CD14-positive monocyte (primary cell): ENCODE data around the gene CXCL16. TPM values are rescaled to one million over a fixed set of nuclear protein-coding genes. Genes with fewer than 3 reads are reported as not detected.

ENCODE experiments used
- DNase-seq, 3 donors: peaks; one replicate each; pipeline ENCODE4 v3.0.0-alpha.2; 2011 to 2022
- H2AFZ ChIP-seq: 2 replicates; pipeline ENCODE4 v1.6.0; 2012; ENCODE audit warnings: mild to moderate bottlenecking, low read depth, low read length, inconsistent platforms; ENCODE audit not compliant: insufficient read depth, poor library complexity, severe bottlenecking
- H3K27ac ChIP-seq, 2 donors: 1 replicate in 1 of 2; 2 replicates in 1 of 2; pipeline ENCODE4 v1.5.1; 2012 to 2013; ENCODE audit warnings: low read length in 2 of 2, control low read depth in 1 of 2, inconsistent platforms in 1 of 2, low read depth in 1 of 2, mild to moderate bottlenecking in 1 of 2
- H3K27me3 ChIP-seq, 2 donors: one replicate each; pipeline versions ENCODE4 v1.6.0 to v1.6.1; 2011 to 2013; ENCODE audit warnings: low read length in 2 of 2; ENCODE audit not compliant: control insufficient read depth in 2 of 2, insufficient read depth in 2 of 2
- H3K36me3 ChIP-seq, 2 donors: replicated peaks in 1 of 2; 1 replicate in 1 of 2; 2 replicates in 1 of 2; pipeline versions ENCODE4 v1.5.1 to v1.6.1; 2012 to 2013; ENCODE audit warnings: low read length in 2 of 2, control low read depth in 1 of 2, inconsistent platforms in 1 of 2, mild to moderate bottlenecking in 1 of 2; ENCODE audit not compliant: insufficient read depth in 2 of 2, control insufficient read depth in 1 of 2
- H3K4me1 ChIP-seq, 2 donors: 1 replicate in 1 of 2; 2 replicates in 1 of 2; pipeline versions ENCODE4 v1.5.1 to v1.6.1; 2012 to 2013; ENCODE audit warnings: low read length in 2 of 2, control low read depth in 1 of 2, inconsistent platforms in 1 of 2, mild to moderate bottlenecking in 1 of 2, moderate library complexity in 1 of 2; ENCODE audit not compliant: insufficient read depth in 2 of 2, control insufficient read depth in 1 of 2
- H3K4me2 ChIP-seq: replicated peaks from 2 replicates; pipeline ENCODE3; 2012; ENCODE audit warnings: low read length, moderate library complexity, mild to moderate bottlenecking; ENCODE audit not compliant: poor library complexity, severe bottlenecking; ENCODE audit errors: extremely low read depth
- H3K4me3 ChIP-seq, 3 experiments: fragments of 200-600 bp in 1 of 3; sonication (generic) in 1 of 3; replicated peaks in 1 of 3; 1 replicate in 2 of 3; 2 replicates in 1 of 3; pipeline ENCODE4 v1.5.1; 2011 to 2013; ENCODE audit warnings: low read length in 3 of 3, mild to moderate bottlenecking in 3 of 3, control low read depth in 2 of 3, low read depth in 2 of 3, inconsistent platforms in 1 of 3, moderate library complexity in 1 of 3
- H3K79me2 ChIP-seq: 2 replicates; pipeline ENCODE4 v1.6.0; 2012; ENCODE audit warnings: mild to moderate bottlenecking, control low read depth, inconsistent platforms, low read length, moderate library complexity; ENCODE audit not compliant: insufficient read depth
- H3K9ac ChIP-seq: 2 replicates; pipeline ENCODE4 v1.6.0; 2017; ENCODE audit warnings: low read length, mild to moderate bottlenecking; ENCODE audit not compliant: insufficient read depth, poor library complexity, severe bottlenecking
- H3K9me3 ChIP-seq, 2 donors: replicated peaks in 1 of 2; 1 replicate in 1 of 2; 2 replicates in 1 of 2; pipeline versions ENCODE4 v1.5.1 to v1.6.1; 2012 to 2013; ENCODE audit warnings: low read length in 2 of 2, control low read depth in 1 of 2; ENCODE audit not compliant: control insufficient read depth in 1 of 2, insufficient read depth in 1 of 2
- H4K20me1 ChIP-seq: 2 replicates; pipeline ENCODE4 v1.6.0; 2012; ENCODE audit warnings: mild to moderate bottlenecking, low read length, control low read depth, moderate library complexity; ENCODE audit not compliant: insufficient read depth
- H3K27ac Mint-ChIP-seq, 7 donors: one replicate each; pipeline ENCODE4 v1.8.0; 2020; ENCODE audit warnings: mild to moderate bottlenecking in 7 of 7, mixed read lengths in 7 of 7, moderate library complexity in 6 of 7, inconsistent platforms in 2 of 7
- H3K27me3 Mint-ChIP-seq, 3 donors: one replicate each; pipeline ENCODE4 v1.8.0; 2021 to 2022; ENCODE audit warnings: low read depth in 3 of 3, mild to moderate bottlenecking in 3 of 3, mixed read lengths in 3 of 3, moderate library complexity in 3 of 3, inconsistent platforms in 1 of 3
- H3K36me3 Mint-ChIP-seq, 2 donors: one replicate each; pipeline ENCODE4 v1.8.0; 2020; ENCODE audit warnings: mixed read lengths in 2 of 2, inconsistent platforms in 1 of 2, mild to moderate bottlenecking in 1 of 2
- H3K4me1 Mint-ChIP-seq: one replicate; pipeline ENCODE4 v1.8.0; 2020; ENCODE audit warnings: mild to moderate bottlenecking, mixed read lengths
- H3K4me3 Mint-ChIP-seq, 2 donors: one replicate each; pipeline ENCODE4 v1.8.0; 2020; ENCODE audit warnings: mild to moderate bottlenecking in 2 of 2, mixed read lengths in 2 of 2, moderate library complexity in 1 of 2
- H3K9me3 Mint-ChIP-seq, 7 donors: one replicate each; pipeline ENCODE4 v1.8.0; 2020 to 2022; ENCODE audit warnings: mixed read lengths in 7 of 7, mild to moderate bottlenecking in 6 of 7, moderate library complexity in 6 of 7, inconsistent platforms in 2 of 7
- CTCF ChIP-seq: fragments of 200-600 bp; IDR thresholded peaks from one replicate; pipeline ENCODE4 v1.8.0; 2022; ENCODE audit warnings: antibody characterized with exemption, mild to moderate bottlenecking
- WGBS: methylation state at CpG from one replicate; pipeline ENCODE4 v1.1.5; 2013; ENCODE audit warnings: missing lambda C conversion rate; ENCODE audit not compliant: insufficient coverage; 5-methylcytosine and 5-hydroxymethylcytosine counted together
- intact Hi-C, 2 donors: fragments of 100-400 bp; cut with micrococcal nuclease; formaldehyde crosslinking; loops; one replicate each; pipeline versions ENCODE4 v1.15.0 to v1.15.1; 2023
- polyA plus RNA-seq, 3 donors: library from polyadenylated mRNA; depleted of rRNA in 1 of 3; unstranded in 2 of 3; stranded (reverse) in 1 of 3; fragments of 300-500 nt in 2 of 3; fragments of >200 nt in 1 of 3; fragmentation: Illumina TruSeq in 2 of 3; gene quantifications; 1 replicate in 2 of 3; 2 replicates in 1 of 3; pipeline ENCODE4 v1.2.3, GENCODE V29; 2012 to 2021

The CXCL16 gene
- polyA plus RNA-seq, 3 donors, result 68.1 to 204 (median 103) TPM

GRCh38 chr17:4710693-4711634, 28.8 kb downstream of the CXCL16 start:
- peaks cover 0 to 4% (median 0%) of the 10 kb centered on the region in 3 donors for H3K27me3 Mint-ChIP-seq
- Histone ChIP-seq H3K4me2 (peak overlapping the region; percentile 86), H3K4me1 (peaks cover 54 to 59% of the 10 kb centered on the region in 2 donors), H3K27me3 (no peaks in the 10 kb centered on the region), H3K9ac (peak overlapping the region; percentile 96), H3K4me3 (peak overlapping the region; percentile 74 to 99 (median 93)), H3K9me3 (peaks cover 0 to 4% of the 10 kb centered on the region in 2 donors), H3K27ac (peak overlapping the region; percentile 93 to 98), H3K36me3 (peaks cover 10 to 18% of the 10 kb centered on the region in 2 donors), H4K20me1 (peaks cover 45% of the 10 kb centered on the region), H2AFZ (no peak overlapping the region), H3K79me2 (peaks cover 49% of the 10 kb centered on the region)
- peaks cover 17 to 30% of the 10 kb centered on the region in 2 donors for H3K36me3 Mint-ChIP-seq
- intact Hi-C loops, result loop anchor here (1.0 to 5.0 kb wide), 5 partner anchors 20 to 178 kb away; partner anchors contain the start of genes MED11 (in 1 of the 2) and PSMB6 (in 1 of the 2)
- no peak for TF ChIP-seq CTCF
- H3K4me3 Mint-ChIP-seq, result peak overlapping the region; percentile 97 to 98
- peaks cover 0 to 9% (median 5%) of the 10 kb centered on the region in 7 donors for H3K9me3 Mint-ChIP-seq
- H3K4me1 Mint-ChIP-seq, result peaks cover 54% of the 10 kb centered on the region
- H3K27ac Mint-ChIP-seq, result peak overlapping the region; percentile 97 to 99 (median 99)
- DNase-seq, result peak; percentile 89 to 93 (median 89)
- WGBS, result under 1% methylated on average over 31 of the region's 57 CpGs
